HCT116 (cell line): ENCODE data around the gene C1orf50. TPM values are rescaled to one million over a fixed set of nuclear protein-coding genes. Genes with fewer than 3 reads are reported as not detected.

ENCODE experiments used
- ATAC-seq: fragments of 200-7000 bp; cut with Tn5 transposase; 2 replicates; pipeline ENCODE4 v1.9.1; 2020; ENCODE audit warnings: mild to moderate bottlenecking, moderate library complexity
- BruUV-seq: library from RNA; stranded (reverse); fragments of 400-500 nt; replicated peaks from 2 replicates; lab custom pipeline; 2021; lab: Mats Ljungman, UMichigan
- CTCF ChIA-PET: fragments of 300-600 bp; sonication (Branson Sonifier 250); formaldehyde crosslinking; loops from one replicate; lab custom pipeline; 2021; ENCODE audit warnings: antibody characterized with exemption; lab: Charles Lee
- POLR2A ChIA-PET: fragments of 300-600, 350-600 bp; sonication (Branson Sonifier 250); formaldehyde crosslinking; loops from one replicate; lab custom pipeline; 2021; ENCODE audit warnings: antibody characterized with exemption; lab: Charles Lee
- RAD21 ChIA-PET, 2 experiments: fragments of 300-600 bp; sonication (Branson Sonifier 250); formaldehyde crosslinking; loops; one replicate each; lab custom pipeline; 2023; ENCODE audit warnings: low total read pairs in 2 of 2; ENCODE audit not compliant: uncharacterized antibody in 2 of 2, unreplicated experiment in 2 of 2, low non-redundant PET in 1 of 2; lab: Charles Lee
- DNase-seq: peaks from one replicate; pipeline ENCODE4 v3.0.0-alpha.2; 2010; ENCODE audit warnings: low read depth, low spot score
- H2AFZ ChIP-seq: fragments of 200-600 bp; shearing (Covaris generic), sonication (generic); 2 replicates; pipeline ENCODE4 v1.6.1; 2017; ENCODE audit warnings: low read depth, mixed run types, mixed read lengths, antibody characterized with exemption, low read length; ENCODE audit not compliant: poor library complexity, severe bottlenecking
- H3K27ac ChIP-seq: 2 replicates; pipeline ENCODE4 v1.5.1; 2012; ENCODE audit warnings: low read depth, low read length
- H3K27me3 ChIP-seq: fragments of 200-600 bp; sonication (generic); 2 replicates; pipeline ENCODE4 v1.6.1; 2016; ENCODE audit warnings: mixed run types, low read length, mixed read lengths; ENCODE audit not compliant: insufficient read depth
- H3K36me3 ChIP-seq, 2 experiments: fragments of 200-500 bp in 1 of 2; fragments of 200-600 bp in 1 of 2; sonication (Bioruptor generic) in 1 of 2; sonication (generic) in 1 of 2; 2 replicates each; pipeline versions ENCODE4 v1.5.1 to v1.6.1; 2014 to 2016; ENCODE audit warnings: low read length in 2 of 2, inconsistent platforms in 1 of 2, mixed read lengths in 1 of 2, mixed run types in 1 of 2; ENCODE audit not compliant: insufficient read depth in 2 of 2, control insufficient read depth in 1 of 2
- H3K4me1 ChIP-seq, 2 experiments: fragments of 200-600 bp in 1 of 2; sonication (generic) in 1 of 2; 2 replicates each; pipeline versions ENCODE4 v1.5.1 to v1.6.1; 2012 to 2017; ENCODE audit warnings: low read length in 2 of 2, inconsistent platforms in 1 of 2, mild to moderate bottlenecking in 1 of 2, mixed read lengths in 1 of 2, mixed run types in 1 of 2, moderate library complexity in 1 of 2; ENCODE audit not compliant: insufficient read depth in 2 of 2, control insufficient read depth in 1 of 2
- H3K4me2 ChIP-seq: fragments of 200-600 bp; sonication (generic); 2 replicates; pipeline ENCODE4 v1.6.1; 2017; ENCODE audit warnings: mixed run types, low read length, mixed read lengths
- H3K4me3 ChIP-seq, 2 experiments: fragments of 200-600 bp in 1 of 2; sonication (generic) in 1 of 2; replicated peaks in 1 of 2; 2 replicates each; pipeline ENCODE4 v1.5.1; 2011 to 2016; ENCODE audit warnings: low read length in 2 of 2, control low read depth in 1 of 2, low read depth in 1 of 2, mild to moderate bottlenecking in 1 of 2, mixed read lengths in 1 of 2, mixed run types in 1 of 2
- H3K79me2 ChIP-seq: fragments of 200-600 bp; sonication (generic); 2 replicates; pipeline ENCODE4 v1.6.1; 2017; ENCODE audit warnings: mild to moderate bottlenecking, mixed run types, low read length, moderate library complexity, mixed read lengths; ENCODE audit not compliant: insufficient read depth
- H3K9ac ChIP-seq: fragments of 200-600 bp; sonication (generic); 2 replicates; pipeline ENCODE4 v1.6.1; 2016; ENCODE audit warnings: low read length, mixed read lengths
- H3K9me2 ChIP-seq: fragments of 200-600 bp; sonication (generic), shearing (Covaris generic); 2 replicates; pipeline ENCODE4 v1.6.1; 2017; ENCODE audit warnings: mixed run types, mild to moderate bottlenecking, moderate library complexity; ENCODE audit not compliant: insufficient read depth
- H3K9me3 ChIP-seq, 2 experiments: fragments of 200-500 bp in 1 of 2; fragments of 200-600 bp in 1 of 2; sonication (Bioruptor generic) in 1 of 2; sonication (generic) in 1 of 2; 2 replicates each; pipeline ENCODE4 v1.6.1; 2014 to 2017; ENCODE audit warnings: low read length in 2 of 2, mixed read lengths in 2 of 2, inconsistent platforms in 1 of 2, low read depth in 1 of 2, mild to moderate bottlenecking in 1 of 2, mixed run types in 1 of 2, moderate library complexity in 1 of 2; ENCODE audit not compliant: control insufficient read depth in 1 of 2, insufficient read depth in 1 of 2
- H4K20me1 ChIP-seq: fragments of 200-600 bp; sonication (generic), shearing (Covaris generic); 2 replicates; pipeline ENCODE4 v1.6.1; 2017; ENCODE audit warnings: mixed run types, mild to moderate bottlenecking, moderate library complexity; ENCODE audit not compliant: insufficient read depth
- CBX3 ChIP-seq: IDR thresholded peaks from 2 replicates; pipeline ENCODE4 v1.6.1; 2012; ENCODE audit warnings: low read depth
- CEBPB ChIP-seq: IDR thresholded peaks from 2 replicates; pipeline ENCODE4 v1.6.1; 2012; ENCODE audit warnings: low read depth
- EGR1 ChIP-seq: IDR thresholded peaks from 2 replicates; pipeline ENCODE4 v1.6.1; 2012; ENCODE audit warnings: low read depth
- ELF1 ChIP-seq: IDR thresholded peaks from 2 replicates; pipeline ENCODE4 v1.6.1; 2012; ENCODE audit warnings: low read depth, borderline replicate concordance
- EZH2 ChIP-seq: fragments of 200-600 bp; sonication (generic); IDR thresholded peaks from 2 replicates; pipeline ENCODE4 v1.6.1; 2017; ENCODE audit warnings: antibody characterized with exemption, mixed run types
- FOSL1 ChIP-seq: IDR thresholded peaks from 2 replicates; pipeline ENCODE4 v1.6.1; 2012; ENCODE audit warnings: low read depth
- JUND ChIP-seq: IDR thresholded peaks from 2 replicates; pipeline ENCODE4 v1.6.1; 2012
- POLR2A ChIP-seq: IDR thresholded peaks from 2 replicates; pipeline ENCODE4 v1.7.0; 2011; ENCODE audit warnings: borderline replicate concordance; ENCODE audit not compliant: insufficient read depth, insufficient read length; ENCODE audit errors: extremely low read depth
- RAD21 ChIP-seq: IDR thresholded peaks from 2 replicates; pipeline ENCODE4 v1.6.1; 2012; ENCODE audit warnings: low read depth, mild to moderate bottlenecking
- REST ChIP-seq: IDR thresholded peaks from 2 replicates; pipeline ENCODE4 v1.6.1; 2012; ENCODE audit warnings: low read depth
- SIN3A ChIP-seq: IDR thresholded peaks from 2 replicates; pipeline ENCODE4 v1.6.1; 2012; ENCODE audit warnings: low read depth
- SRF ChIP-seq: IDR thresholded peaks from 2 replicates; pipeline ENCODE4 v1.6.1; 2012; ENCODE audit warnings: low read depth
- TCF7L2 ChIP-seq: IDR thresholded peaks from 2 replicates; pipeline ENCODE4 v1.7.0; 2011; ENCODE audit warnings: borderline replicate concordance, inconsistent platforms; ENCODE audit not compliant: insufficient read depth, insufficient read length; ENCODE audit errors: extremely low read depth
- YY1 ChIP-seq: IDR thresholded peaks from 2 replicates; pipeline ENCODE4 v1.6.1; 2011; ENCODE audit warnings: low read length, low read depth, moderate library complexity, mild to moderate bottlenecking; ENCODE audit not compliant: insufficient replicate concordance; ENCODE audit errors: extremely low read depth
- ZFX ChIP-seq: fragments of 450-650 bp; IDR thresholded peaks from 2 replicates; pipeline ENCODE4 v1.6.1; 2017
- intact Hi-C: fragments of 100-400 bp; cut with micrococcal nuclease; formaldehyde crosslinking; loops from 2 replicates; pipeline ENCODE4 v1.10.0; 2022
- total RNA-seq: library from RNA; stranded (reverse); gene quantifications from one replicate; pipeline ENCODE4 v1.2.1, GENCODE V29; 2021; ENCODE audit not compliant: unreplicated experiment
- TF ChIP-seq, protein P1 (sequence below), 3 experiments: fragments of 200-600 bp in 1 of 3; sonication (generic) in 1 of 3; IDR thresholded peaks in 2 of 3; conservative IDR thresholded peaks in 1 of 3; 2 replicates each; pipeline ENCODE4 v1.5.1; 2012 to 2017; ENCODE audit warnings: low read depth in 2 of 3, low read length in 2 of 3, antibody characterized with exemption in 1 of 3, borderline replicate concordance in 1 of 3, control low read depth in 1 of 3, mild to moderate bottlenecking in 1 of 3, mixed read lengths in 1 of 3, mixed run types in 1 of 3, moderate library complexity in 1 of 3; ENCODE audit not compliant: insufficient read depth in 1 of 3
- TF ChIP-seq, protein P2 (sequence below): IDR thresholded peaks from 2 replicates; pipeline ENCODE4 v1.6.1; 2012
- TF ChIP-seq, protein P3 (sequence below): IDR thresholded peaks from 2 replicates; pipeline ENCODE4 v1.6.1; 2011; ENCODE audit warnings: mild to moderate bottlenecking, low read length, moderate library complexity; ENCODE audit not compliant: insufficient replicate concordance; ENCODE audit errors: extremely low read depth

C1orf50 gene
- total RNA-seq, 1 experiment from 2014 or later: 5.8 TPM

DNA sequence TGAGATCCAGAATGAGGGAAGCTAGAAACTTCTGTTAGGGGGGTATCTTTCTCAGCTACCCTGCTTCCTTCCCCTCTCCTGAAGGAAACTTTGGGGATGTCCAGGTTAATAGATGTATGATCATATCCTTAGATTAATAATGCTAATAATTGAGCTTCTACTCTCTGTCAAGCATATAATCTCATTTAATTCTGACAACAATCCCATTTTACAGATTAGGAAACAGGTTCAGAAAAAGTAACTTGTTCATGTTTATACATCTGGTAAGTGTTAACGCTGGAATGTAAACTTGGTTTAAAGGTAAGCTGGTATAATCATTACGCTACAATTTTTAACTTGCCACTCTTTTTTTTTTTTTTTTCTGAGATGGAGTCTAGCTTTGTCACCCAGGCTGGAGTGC is 16.0 kb downstream of the C1orf50 start:
- no peaks in the 10 kb centered on the region for H3K9me3 ChIP-seq
- H3K27ac ChIP-seq: no peak overlapping the region
- intact Hi-C loops: no loop called here
- 0 out of 4 replicates have a peak, but pooled peaks cover 0 to 4% of the 10 kb centered on the region in 2 experiments for H3K36me3 ChIP-seq
- no peak for TF ChIP-seq TCF7L2
- TF ChIP-seq, protein P1, sequence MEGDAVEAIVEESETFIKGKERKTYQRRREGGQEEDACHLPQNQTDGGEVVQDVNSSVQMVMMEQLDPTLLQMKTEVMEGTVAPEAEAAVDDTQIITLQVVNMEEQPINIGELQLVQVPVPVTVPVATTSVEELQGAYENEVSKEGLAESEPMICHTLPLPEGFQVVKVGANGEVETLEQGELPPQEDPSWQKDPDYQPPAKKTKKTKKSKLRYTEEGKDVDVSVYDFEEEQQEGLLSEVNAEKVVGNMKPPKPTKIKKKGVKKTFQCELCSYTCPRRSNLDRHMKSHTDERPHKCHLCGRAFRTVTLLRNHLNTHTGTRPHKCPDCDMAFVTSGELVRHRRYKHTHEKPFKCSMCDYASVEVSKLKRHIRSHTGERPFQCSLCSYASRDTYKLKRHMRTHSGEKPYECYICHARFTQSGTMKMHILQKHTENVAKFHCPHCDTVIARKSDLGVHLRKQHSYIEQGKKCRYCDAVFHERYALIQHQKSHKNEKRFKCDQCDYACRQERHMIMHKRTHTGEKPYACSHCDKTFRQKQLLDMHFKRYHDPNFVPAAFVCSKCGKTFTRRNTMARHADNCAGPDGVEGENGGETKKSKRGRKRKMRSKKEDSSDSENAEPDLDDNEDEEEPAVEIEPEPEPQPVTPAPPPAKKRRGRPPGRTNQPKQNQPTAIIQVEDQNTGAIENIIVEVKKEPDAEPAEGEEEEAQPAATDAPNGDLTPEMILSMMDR (IDR thresholded peaks at IDR 0.05 in 2 of 3, conservative IDR thresholded peaks at IDR 0.05 in 1 of 3; ENCODE audit: borderline replicate concordance in 1 of 3, insufficient read depth in 1 of 3, low read depth in 2 of 3, low read length in 2 of 3): no peak
- no peak for TF ChIP-seq EGR1
- TF ChIP-seq SRF: no peak
- TF ChIP-seq SIN3A: no peak
- TF ChIP-seq YY1: no peak
- no peak for TF ChIP-seq FOSL1
- TF ChIP-seq, protein P2, sequence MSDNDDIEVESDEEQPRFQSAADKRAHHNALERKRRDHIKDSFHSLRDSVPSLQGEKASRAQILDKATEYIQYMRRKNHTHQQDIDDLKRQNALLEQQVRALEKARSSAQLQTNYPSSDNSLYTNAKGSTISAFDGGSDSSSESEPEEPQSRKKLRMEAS: no peak
- no peak for TF ChIP-seq CEBPB
- TF ChIP-seq CBX3: no peak
- TF ChIP-seq, protein P3, sequence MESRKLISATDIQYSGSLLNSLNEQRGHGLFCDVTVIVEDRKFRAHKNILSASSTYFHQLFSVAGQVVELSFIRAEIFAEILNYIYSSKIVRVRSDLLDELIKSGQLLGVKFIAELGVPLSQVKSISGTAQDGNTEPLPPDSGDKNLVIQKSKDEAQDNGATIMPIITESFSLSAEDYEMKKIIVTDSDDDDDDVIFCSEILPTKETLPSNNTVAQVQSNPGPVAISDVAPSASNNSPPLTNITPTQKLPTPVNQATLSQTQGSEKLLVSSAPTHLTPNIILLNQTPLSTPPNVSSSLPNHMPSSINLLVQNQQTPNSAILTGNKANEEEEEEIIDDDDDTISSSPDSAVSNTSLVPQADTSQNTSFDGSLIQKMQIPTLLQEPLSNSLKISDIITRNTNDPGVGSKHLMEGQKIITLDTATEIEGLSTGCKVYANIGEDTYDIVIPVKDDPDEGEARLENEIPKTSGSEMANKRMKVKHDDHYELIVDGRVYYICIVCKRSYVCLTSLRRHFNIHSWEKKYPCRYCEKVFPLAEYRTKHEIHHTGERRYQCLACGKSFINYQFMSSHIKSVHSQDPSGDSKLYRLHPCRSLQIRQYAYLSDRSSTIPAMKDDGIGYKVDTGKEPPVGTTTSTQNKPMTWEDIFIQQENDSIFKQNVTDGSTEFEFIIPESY: no peak
- no peak for TF ChIP-seq ELF1
- no peak for TF ChIP-seq JUND
- no peak for TF ChIP-seq RAD21
- no peak for TF ChIP-seq EZH2
- TF ChIP-seq REST: no peak
- TF ChIP-seq ZFX: no peak
- TF ChIP-seq POLR2A: no peak
- no peak for DNase-seq
- CTCF ChIA-PET: interaction anchor here (1.3 to 1.4 kb wide), 2 partner anchors 24 to 291 kb away, joined by 3 to 4 read pairs; no protein-coding TSS in a partner anchor
- H3K9me2 ChIP-seq: no peaks in the 10 kb centered on the region
- no peaks in the 10 kb centered on the region for H3K79me2 ChIP-seq
- peaks cover 0 to 4% of the 10 kb centered on the region in 2 experiments; a peak in 1 of 4 replicates for H3K4me1 ChIP-seq
- RAD21 ChIA-PET: no interaction called here
- no peaks in the 10 kb centered on the region for H3K27me3 ChIP-seq
- H2AFZ ChIP-seq: no peak overlapping the region
- H3K9ac ChIP-seq: no peak overlapping the region
- POLR2A ChIA-PET: no interaction called here
- ATAC-seq: no peak
- no peaks in the 10 kb centered on the region for H4K20me1 ChIP-seq
- H3K4me3 ChIP-seq: no peak overlapping the region
- no peak overlapping the region for H3K4me2 ChIP-seq
- no TSS peak for BruUV-seq
